K562 (cell line): ENCODE results near the gene ST6GALNAC3. TPM values are rescaled to one million over a fixed set of nuclear protein-coding genes. Genes with fewer than 3 reads are reported as not detected.

Experiments used
- ATAC-seq: fragments of 200-7000 bp; cut with Tn5 transposase; 3 replicates; pipeline ENCODE4 v1.9.1; 2020; ENCODE audit warnings: moderate library complexity
- BruUV-seq: library from RNA; stranded (reverse); fragments of 400-500 nt; replicated peaks from 2 replicates; lab custom pipeline; 2021; lab: Mats Ljungman, UMichigan
- CTCF ChIA-PET: fragments of 300-600 bp; formaldehyde crosslinking; extraction: SDS; loops from one replicate; lab custom pipeline; 2021; ENCODE audit warnings: low intra/inter-chr PET ratio; lab: Yijun Ruan, JAX
- POLR2A ChIA-PET: fragments of 300-600, 350-650 bp; sonication (Branson Sonifier 250); formaldehyde crosslinking; extraction: SDS; loops from one replicate; lab custom pipeline; 2021; ENCODE audit warnings: antibody characterized with exemption, inconsistent platforms; lab: Yijun Ruan, JAX
- DNase-seq, 4 experiments: peaks; one replicate each; pipeline versions ENCODE4 v3.0.0 to v3.0.0-alpha.2; 2011 to 2018; ENCODE audit warnings: low spot score in 3 of 4, mixed read lengths in 3 of 4; ENCODE audit errors: extremely low read depth in 1 of 4
- FAIRE-seq: peaks from 2 replicates; lab custom pipeline; 2011; peaks lifted over from hg19 to GRCh38; lab: Jason Lieb, UNC
- H2AFZ ChIP-seq: 2 replicates; pipeline ENCODE4 v1.6.0; 2011; ENCODE audit warnings: low read depth, low read length, control low read depth, inconsistent platforms
- H3K27ac ChIP-seq: fragments of 200-600 bp; 3 replicates; pipeline ENCODE4 v1.8.0; 2011; ENCODE audit warnings: low read depth, mild to moderate bottlenecking, control low read depth, inconsistent platforms, low read length, moderate library complexity, mixed read lengths; ENCODE audit errors: extremely low read depth
- H3K27me3 ChIP-seq, 2 experiments: fragments of 300-600 bp in 1 of 2; 2 replicates in 1 of 2; 3 replicates in 1 of 2; pipeline versions ENCODE4 v1.6.0 to v1.8.0; 2011; ENCODE audit warnings: inconsistent platforms in 2 of 2, low read length in 2 of 2, mild to moderate bottlenecking in 1 of 2, mixed read lengths in 1 of 2, moderate library complexity in 1 of 2; ENCODE audit not compliant: control insufficient read depth in 2 of 2, insufficient read depth in 2 of 2
- H3K36me3 ChIP-seq: fragments of 300-600 bp; 3 replicates; pipeline ENCODE4 v1.8.0; 2011; ENCODE audit warnings: mild to moderate bottlenecking, low read length, inconsistent platforms; ENCODE audit not compliant: control insufficient read depth, insufficient read depth
- H3K4me1 ChIP-seq, 2 experiments: fragments of 200-600 bp in 1 of 2; replicated peaks in 1 of 2; 2 replicates in 1 of 2; 3 replicates in 1 of 2; pipeline versions ENCODE4 v1.5.1 to v1.8.0; 2011; ENCODE audit warnings: inconsistent platforms in 2 of 2, low read length in 2 of 2, mild to moderate bottlenecking in 1 of 2, mixed read lengths in 1 of 2, moderate library complexity in 1 of 2; ENCODE audit not compliant: control insufficient read depth in 2 of 2, insufficient read depth in 2 of 2
- H3K4me2 ChIP-seq: 2 replicates; pipeline ENCODE4 v1.6.1; 2011; ENCODE audit warnings: low read length, control low read depth, inconsistent platforms, mixed read lengths; ENCODE audit not compliant: insufficient read depth
- H3K4me3 ChIP-seq: fragments of 200-600 bp; sonication (generic), shearing (Covaris generic); 2 replicates; pipeline ENCODE4 v1.5.1; 2016; ENCODE audit warnings: control low read depth, inconsistent platforms
- H3K79me2 ChIP-seq: fragments of 200-600 bp; 3 replicates; pipeline ENCODE4 v1.8.0; 2011; ENCODE audit warnings: low read length, inconsistent platforms; ENCODE audit not compliant: control insufficient read depth, insufficient read depth
- H3K9ac ChIP-seq, 2 experiments: 2 replicates each; pipeline versions ENCODE4 v1.6.0 to v1.6.1; 2011; ENCODE audit warnings: low read depth in 2 of 2, low read length in 2 of 2, control low read depth in 1 of 2, inconsistent platforms in 1 of 2, mild to moderate bottlenecking in 1 of 2, mixed read lengths in 1 of 2; ENCODE audit not compliant: insufficient read depth in 1 of 2
- H3K9me1 ChIP-seq: one replicate; pipeline ENCODE4 v1.6.0; 2011; ENCODE audit warnings: inconsistent platforms, mild to moderate bottlenecking, low read length, moderate library complexity; ENCODE audit not compliant: control insufficient read depth, insufficient read depth
- H3K9me3 ChIP-seq: replicated peaks from 2 replicates; pipeline ENCODE4 v1.5.1; 2011; ENCODE audit warnings: low read depth, low read length, inconsistent platforms; ENCODE audit not compliant: control insufficient read depth, insufficient read depth
- H4K20me1 ChIP-seq: replicated peaks from 2 replicates; pipeline ENCODE4 v1.6.1; 2011; ENCODE audit warnings: low read length, inconsistent platforms, mixed read lengths; ENCODE audit not compliant: control insufficient read depth, insufficient read depth
- ATF7 ChIP-seq: fragments of 450-650 bp; IDR thresholded peaks from 2 replicates; pipeline ENCODE4 v1.7.1; 2014; ENCODE audit warnings: mild to moderate bottlenecking, moderate library complexity
- BCLAF1 ChIP-seq, 2 experiments: fragments of 450-650 bp in 1 of 2; IDR thresholded peaks; 2 replicates each; pipeline ENCODE4 v1.6.1; 2011 to 2017; ENCODE audit warnings: low read depth in 2 of 2, antibody characterized with exemption in 1 of 2, borderline replicate concordance in 1 of 2, low read length in 1 of 2, mild to moderate bottlenecking in 1 of 2, mixed read lengths in 1 of 2; ENCODE audit not compliant: control insufficient read depth in 1 of 2
- MEF2A ChIP-seq: IDR thresholded peaks from 2 replicates; pipeline ENCODE4 v1.6.1; 2011; ENCODE audit warnings: low read depth, mild to moderate bottlenecking, low read length, moderate library complexity; ENCODE audit not compliant: control insufficient read depth
- MLX ChIP-seq, 2 experiments: fragments of 450-650 bp in 1 of 2; sonication (generic) in 1 of 2; formaldehyde crosslinking; conservative IDR thresholded peaks; 2 replicates each; pipeline versions ENCODE4 v1.4.0 to v1.8.1; 2020 to 2022; ENCODE audit warnings: mild to moderate bottlenecking in 1 of 2, missing genetic modification reagents in 1 of 2
- PCBP2 ChIP-seq: fragments of 200-400 bp; formaldehyde crosslinking; IDR thresholded peaks from 2 replicates; pipeline ENCODE4 v1.6.1; 2018; ENCODE audit warnings: low read length, low read depth, mild to moderate bottlenecking, moderate library complexity; ENCODE audit not compliant: poor library complexity, severe bottlenecking
- SRSF7 ChIP-seq: fragments of 200-400 bp; formaldehyde crosslinking; optimal IDR thresholded peaks from 2 replicates; pipeline ENCODE3; 2017; ENCODE audit warnings: mild to moderate bottlenecking, low read depth, low read length
- TCF7L2 ChIP-seq: fragments of 150-350 bp; IDR thresholded peaks from 2 replicates; pipeline ENCODE4 v1.6.1; 2016; ENCODE audit warnings: low read depth, mild to moderate bottlenecking, low read length, moderate library complexity
- ZBTB1 ChIP-seq: sonication (generic); formaldehyde crosslinking; IDR thresholded peaks from 2 replicates; pipeline ENCODE4 v1.8.1; 2023; ENCODE audit warnings: missing genetic modification reagents, low read depth, mild to moderate bottlenecking, borderline replicate concordance
- ZNF146 ChIP-seq: IDR thresholded peaks from one replicate; pipeline ENCODE4 v1.6.1; 2018; ENCODE audit warnings: missing compliant biosample characterization; ENCODE audit not compliant: unreplicated experiment
- WGBS: fragments of 100-300 bp; shearing (Covaris generic); methylation state at CpG from one replicate; pipeline ENCODE4 v1.1.6; 2016; ENCODE audit warnings: low coverage, mixed read lengths; ENCODE audit not compliant: insufficient coverage; ENCODE audit errors: missing lambda C conversion rate; 5-methylcytosine and 5-hydroxymethylcytosine counted together
- in situ Hi-C: fragments of 300-500 bp; cut with MboI; formaldehyde crosslinking; loops from 4 replicates; pipeline ENCODE4 v1.15.0; 2018; ENCODE audit warnings: inconsistent platforms, mixed read lengths
- intact Hi-C: fragments of 100-400 bp; cut with micrococcal nuclease; formaldehyde crosslinking; loops from 2 replicates; pipeline ENCODE4 v1.14.2; 2022
- polyA plus RNA-seq, 8 experiments: library from polyadenylated mRNA; depleted of rRNA in 4 of 8; stranded (reverse) in 5 of 8; unstranded in 3 of 8; fragments of >200 nt; fragmentation: Nextera tagmentation in 2 of 8; fragmentation: Illumina TruSeq in 1 of 8; extraction: Ambion mirVana in 2 of 8; extraction: Trizol in 1 of 8; gene quantifications; 2 replicates each; pipeline versions ENCODE4 v1.2.1 to v1.2.3, GENCODE V29; 2011 to 2014; ENCODE audit warnings: inconsistent platforms in 1 of 8, missing spikeins in 1 of 8
- total RNA-seq, 7 experiments: library from RNA; depleted of rRNA in 6 of 7; stranded (reverse); fragments of >200 nt in 6 of 7; fragmentation: Illumina TruSeq in 2 of 7; extraction: Trizol in 2 of 7; gene quantifications; 2 replicates each; pipeline versions ENCODE4 v1.2.1 to v1.2.3, GENCODE V29; 2011 to 2021; ENCODE audit warnings: low replicate concordance in 1 of 7

ST6GALNAC3 gene
- total and polyA plus RNA-seq, 9 of the 15 experiments (the other 6 are each of a cell fraction or from before 2014, with no cell fraction given), result 0.04 to 0.29 (median 0.18) TPM; not detected in 6

- in situ Hi-C loops (no loop called here), intact Hi-C loops (no loop called here)
- WGBS, result 0% methylated on average over 1 of the region's 1 CpG
- CTCF ChIA-PET, result no interaction called here
- Histone ChIP-seq H3K4me2 (no peak overlapping the region), H2AFZ (no peak overlapping the region), H3K4me1 (no peaks in the 10 kb centered on the region), H3K27me3 (no peaks in the 10 kb centered on the region), H3K36me3 (no peaks in the 10 kb centered on the region), H4K20me1 (no peaks in the 10 kb centered on the region), H3K4me3 (no peak overlapping the region), H3K9me1 (no peaks in the 10 kb centered on the region), H3K9ac (no peak overlapping the region), H3K9me3 (no peaks in the 10 kb centered on the region), H3K27ac (no peak overlapping the region), H3K79me2 (no peaks in the 10 kb centered on the region)
- TF ChIP-seq SRSF7 (no peak), ZNF146 (CRISPR knock-in tag) (no peak), ZBTB1 (CRISPR knock-in tag) (no peak), MLX (CRISPR knock-in tag; conservative IDR thresholded peaks at IDR 0.05) (no peak), MEF2A (no peak), ATF7 (no peak), BCLAF1 (IDR thresholded peaks at IDR 0.05; ENCODE audit: borderline replicate concordance in 1 of 2, control insufficient read depth in 1 of 2, low read depth in 2 of 2, low read length in 1 of 2) (no peak), TCF7L2 (no peak), PCBP2 (no peak)
- no peak for DNase-seq
- no TSS peak for BruUV-seq
- no peak for FAIRE-seq
- POLR2A ChIA-PET, result interaction anchor here (1.5 kb wide), 1 partner anchor 8 kb away, joined by 3 read pairs; no protein-coding TSS in a partner anchor
- no peak for ATAC-seq
These were observed 32.2 kb downstream of the ST6GALNAC3 start for GRCh38 chr1:76106719-76107235.
